T-helper 1 cell (primary cell): ENCODE data around the gene C6orf132.
A peak's percentile ranks its signal among the peaks of the same experiment; 100 is the strongest.
"Not testable (repeated sequence)": the region's sequence is repeated elsewhere in the genome, so short reads cannot be mapped to it uniquely, and the experiment has no call there.

ENCODE experiments used
- DNase-seq, 5 donors: peaks; one replicate each; pipeline ENCODE4 v3.0.0-alpha.2; 2012 to 2020
- total RNA-seq, 4 donors: gene quantifications; one replicate each; lab custom pipeline; 2026; lab: John Stamatoyannopoulos, UW

C6orf132 gene
- 0 to 0.27 (median 0.04) reads per million in 4 donors for total RNA-seq

- DNase-seq: peak in 1 of 5 donors; percentile 5
Observed at GRCh38 chr6:42142118-42142835, at the start of gene C6orf132. Gene C6orf132 (minus strand): TSS chr6:42142620. CDS start chr6:42142444, 176 bp downstream.

- no peak for DNase-seq
Observed at GRCh38 chr6:42190554-42191183, 48.2 kb upstream of the C6orf132 start.

GRCh38 chr6:42188406-42188805 lies 46.0 kb upstream of the C6orf132 start:
- DNase-seq: no peak

GRCh38 chr6:42185597-42185996 lies 43.2 kb upstream of the C6orf132 start:
- no peak for DNase-seq

- no peak for DNase-seq
Observed at GRCh38 chr6:42184475-42184874, 42.1 kb upstream of the C6orf132 start.

- no peak for DNase-seq
Observed at GRCh38 chr6:42182101-42182500, 39.7 kb upstream of the C6orf132 start.

- no peak for DNase-seq
Observed at GRCh38 chr6:42179945-42180313, 37.5 kb upstream of the C6orf132 start.

GRCh38 chr6:42179261-42179944 lies 37.0 kb upstream of the C6orf132 start:
- DNase-seq: no peak

- DNase-seq: no peak
Observed at GRCh38 chr6:42177514-42178364, 35.3 kb upstream of the C6orf132 start.

GRCh38 chr6:42176981-42177380 lies 34.6 kb upstream of the C6orf132 start:
- no peak for DNase-seq

- DNase-seq: no peak
Observed at GRCh38 chr6:42175860-42176259, 33.4 kb upstream of the C6orf132 start.

- DNase-seq: no peak
Observed at GRCh38 chr6:42173101-42173500, 30.7 kb upstream of the C6orf132 start, which contains the start of gene GUCA1A. Gene GUCA1A (plus strand): TSS chr6:42173364. CDS start chr6:42173614, 250 bp downstream.

GRCh38 chr6:42171813-42172581 lies 29.6 kb upstream of the C6orf132 start:
- DNase-seq: no peak

GRCh38 chr6:42169780-42170179 lies 27.4 kb upstream of the C6orf132 start:
- DNase-seq: not testable (repeated sequence)

- no peak for DNase-seq
Observed at GRCh38 chr6:42168650-42169049, 26.2 kb upstream of the C6orf132 start.

- peak; percentile 48 to 75 (median 62) for DNase-seq
Observed at GRCh38 chr6:42166444-42167141, 24.2 kb upstream of the C6orf132 start.

GRCh38 chr6:42165016-42165415 lies 22.6 kb upstream of the C6orf132 start:
- DNase-seq: no peak

GRCh38 chr6:42163981-42164380 lies 21.6 kb upstream of the C6orf132 start:
- no peak for DNase-seq

- DNase-seq: no peak
Observed at GRCh38 chr6:42162812-42163211, 20.4 kb upstream of the C6orf132 start.

- no peak for DNase-seq
Observed at GRCh38 chr6:42162384-42162783, 20.0 kb upstream of the C6orf132 start.

GRCh38 chr6:42159431-42160024 lies 17.1 kb upstream of the C6orf132 start:
- no peak for DNase-seq
